ENCODE results near the gene GJB2.

- TF ChIP-seq POLR2A (IDR thresholded peaks at IDR 0.05): no peak
- no peak for TF ChIP-seq CTCF (IDR thresholded peaks at IDR 0.05 in 4 of 5, conservative IDR thresholded peaks at IDR 0.05 in 1 of 5)
Observed at GRCh38 chr13:20142927-20143480, 49.7 kb downstream of the GJB2 start.
